ENCODE measurements around the gene DMPK.

DMPK gene

GRCh38 chr19:45771311-45771933 is 10.9 kb downstream of the DMPK start:
- H3K4me3 ChIP-seq (IDR thresholded peaks at IDR 0.05; ENCODE audit: insufficient read depth, low read depth, low read length) = no peak overlapping the region
- peak overlapping the region; percentile 98; the same call in 1 of the 2 replicates for H3K4me2 ChIP-seq
- peaks cover 17% of the 10 kb centered on the region for H3K4me1 ChIP-seq (ENCODE audit: low read depth, poor library complexity, severe bottlenecking)
- no peak overlapping the region for H3K27ac ChIP-seq
- no peak for TF ChIP-seq CTCF (conservative IDR thresholded peaks at IDR 0.05; ENCODE audit: low read depth, low read length)
- H3K79me2 ChIP-seq (ENCODE audit: insufficient read depth, low read depth) = no peaks in the 10 kb centered on the region
- no peaks in the 10 kb centered on the region for H3K36me3 ChIP-seq (ENCODE audit: insufficient read depth)
- H2AFZ ChIP-seq (ENCODE audit: low read depth) = no peak overlapping the region
- no peak overlapping the region for H3K9ac ChIP-seq
- peaks cover 6% of the 10 kb centered on the region for H3K27me3 ChIP-seq (ENCODE audit: insufficient read depth, low read depth)
- H4K20me1 ChIP-seq (ENCODE audit: insufficient read depth) = no peaks in the 10 kb centered on the region

- no peak overlapping the region for H3K4me3 ChIP-seq (IDR thresholded peaks at IDR 0.05; ENCODE audit: insufficient read depth, low read depth, low read length)
- peaks cover 6% of the 10 kb centered on the region for H3K27me3 ChIP-seq (ENCODE audit: insufficient read depth, low read depth)
- no peaks in the 10 kb centered on the region for H3K79me2 ChIP-seq (ENCODE audit: insufficient read depth, low read depth)
- TF ChIP-seq CTCF (conservative IDR thresholded peaks at IDR 0.05; ENCODE audit: low read depth, low read length) = peak; percentile 97
- H3K9ac ChIP-seq = peak overlapping the region; percentile 16; the same call in 1 of the 2 replicates
- H2AFZ ChIP-seq (ENCODE audit: low read depth) = peak overlapping the region; percentile 43; the same call in 1 of the 2 replicates
- peak overlapping the region; percentile 98 for H3K4me2 ChIP-seq
- H3K27ac ChIP-seq = peak overlapping the region; percentile 45; the same call in 1 of the 2 replicates
- no peaks in the 10 kb centered on the region for H3K36me3 ChIP-seq (ENCODE audit: insufficient read depth)
- H3K4me1 ChIP-seq (ENCODE audit: low read depth, poor library complexity, severe bottlenecking) = peaks cover 17% of the 10 kb centered on the region
- no peaks in the 10 kb centered on the region for H4K20me1 ChIP-seq (ENCODE audit: insufficient read depth)
These were observed 11.8 kb downstream of the DMPK start for GRCh38 chr19:45770192-45771101.

- Histone ChIP-seq H3K4me1 (ENCODE audit: low read depth, poor library complexity, severe bottlenecking) (peaks cover 17% of the 10 kb centered on the region), H3K4me3 (IDR thresholded peaks at IDR 0.05; ENCODE audit: insufficient read depth, low read depth, low read length) (no peak overlapping the region), H4K20me1 (ENCODE audit: insufficient read depth) (no peaks in the 10 kb centered on the region), H3K9ac (peak overlapping the region; percentile 16; the same call in 1 of the 2 replicates), H2AFZ (ENCODE audit: low read depth) (peak overlapping the region; percentile 43; the same call in 1 of the 2 replicates), H3K4me2 (peak overlapping the region; percentile 98), H3K79me2 (ENCODE audit: insufficient read depth, low read depth) (no peaks in the 10 kb centered on the region), H3K36me3 (ENCODE audit: insufficient read depth) (no peaks in the 10 kb centered on the region), H3K27ac (peak overlapping the region; percentile 45; the same call in 1 of the 2 replicates), H3K27me3 (ENCODE audit: insufficient read depth, low read depth) (peaks cover 6% of the 10 kb centered on the region)
- no peak for TF ChIP-seq CTCF (conservative IDR thresholded peaks at IDR 0.05; ENCODE audit: low read depth, low read length)
These were observed 12.5 kb downstream of the DMPK start for GRCh38 chr19:45769821-45770191.

GRCh38 chr19:45768984-45769782 is 13.1 kb downstream of the DMPK start, which contains the start of gene SIX5:
Gene SIX5 (minus strand): TSS chr19:45769252. CDS start chr19:45768844, 408 bp downstream.
- Histone ChIP-seq H3K27me3 (ENCODE audit: insufficient read depth, low read depth) (peaks cover 6% of the 10 kb centered on the region), H3K27ac (peak within 1 kb of the TSS; percentile 53), H3K4me3 (IDR thresholded peaks at IDR 0.05; ENCODE audit: insufficient read depth, low read depth, low read length) (no peak within 1 kb of the TSS), H3K4me2 (peak within 1 kb of the TSS; percentile 98), H3K79me2 (ENCODE audit: insufficient read depth, low read depth) (no peaks in the 10 kb centered on the region), H3K4me1 (ENCODE audit: low read depth, poor library complexity, severe bottlenecking) (peaks cover 17% of the 10 kb centered on the region), H3K9ac (peak within 1 kb of the TSS; percentile 66; the same call in 1 of the 2 replicates), H3K36me3 (ENCODE audit: insufficient read depth) (no peaks in the 10 kb centered on the region), H4K20me1 (ENCODE audit: insufficient read depth) (no peaks in the 10 kb centered on the region), H2AFZ (ENCODE audit: low read depth) (peak within 1 kb of the TSS; percentile 68)
- TF ChIP-seq CTCF (conservative IDR thresholded peaks at IDR 0.05; ENCODE audit: low read depth, low read length) = no peak

Measured in KMS-11 (cell line).